Left ventricle myocardium inferior (tissue), 1 donor: ENCODE results near the gene HOXA13. TPM values are rescaled to one million over a fixed set of nuclear protein-coding genes. Genes with fewer than 3 reads are reported as not detected.
A peak's percentile ranks its signal among the peaks of the same experiment; 100 is the strongest.

Source experiments
- DNase-seq: peaks from one replicate; pipeline ENCODE4 v3.0.0-alpha.2; 2020
- H3K27ac ChIP-seq: fragments of 200-600 bp; replicated peaks from 2 replicates; pipeline ENCODE4 v1.8.0; 2021
- H3K27me3 ChIP-seq: fragments of 200-600 bp; 2 replicates; pipeline ENCODE4 v1.8.0; 2021; ENCODE audit warnings: low read depth
- H3K36me3 ChIP-seq: fragments of 200-600 bp; 2 replicates; pipeline ENCODE4 v1.8.0; 2021
- H3K4me1 ChIP-seq: fragments of 200-600 bp; 2 replicates; pipeline ENCODE4 v1.8.0; 2021
- H3K4me3 ChIP-seq: fragments of 200-600 bp; 2 replicates; pipeline ENCODE4 v1.8.0; 2021; ENCODE audit warnings: mild to moderate bottlenecking, moderate library complexity
- H3K9me3 ChIP-seq: fragments of 200-600 bp; replicated peaks from 2 replicates; pipeline ENCODE4 v1.8.0; 2021
- CTCF ChIP-seq: fragments of 200-600 bp; IDR thresholded peaks from 2 replicates; pipeline ENCODE4 v1.8.0; 2021; ENCODE audit warnings: antibody characterized with exemption, mild to moderate bottlenecking, borderline replicate concordance
- intact Hi-C: fragments of 100-400 bp; cut with micrococcal nuclease; formaldehyde crosslinking; loops from one replicate; pipeline ENCODE4 v1.11.0; 2022
- total RNA-seq: library from RNA; stranded (reverse); fragmentation: NEBNext Ultra II Directional; extraction: Animal tissue kit (Norgen Biotek cat#: 25700); gene quantifications from one replicate; pipeline ENCODE4 v1.2.1, GENCODE V29; 2021
- donor health status: DM: no; HTN: yes; CAD: no; lungs with severe emphysema.

HOXA13 gene
- total RNA-seq, 1 donor from 2014 or later: not detected

- intact Hi-C loops: no loop called here
- Histone ChIP-seq H3K27ac (peak within 1 kb of the TSS; percentile 16), H3K36me3 (no peaks in the 10 kb centered on the region), H3K27me3 (peaks cover 100% of the 10 kb centered on the region), H3K4me3 (peak within 1 kb of the TSS; percentile 52), H3K9me3 (no peaks in the 10 kb centered on the region), H3K4me1 (peaks cover 48% of the 10 kb centered on the region)
- DNase-seq: no peak
- TF ChIP-seq CTCF: no peak
Observed at GRCh38 chr7:27156508-27156898, 43.4 kb downstream of the HOXA13 start, which contains the start of gene HOXA7. Gene HOXA7 (minus strand): TSS chr7:27156675. CDS start chr7:27156545, 130 bp downstream.

GRCh38 chr7:27155816-27156507 lies 43.9 kb downstream of the HOXA13 start:
- peaks cover 100% of the 10 kb centered on the region for H3K27me3 ChIP-seq
- intact Hi-C loops: no loop called here

GRCh38 chr7:27154901-27155815 lies 44.7 kb downstream of the HOXA13 start:
- no peaks in the 10 kb centered on the region for H3K36me3 ChIP-seq
- intact Hi-C loops: no loop called here
- H3K4me1 ChIP-seq: peaks cover 46% of the 10 kb centered on the region
- H3K9me3 ChIP-seq: no peaks in the 10 kb centered on the region
- TF ChIP-seq CTCF: no peak
- H3K27me3 ChIP-seq: peaks cover 100% of the 10 kb centered on the region
- no peak for DNase-seq
- no peak overlapping the region for H3K27ac ChIP-seq
- peak overlapping the region; percentile 52 for H3K4me3 ChIP-seq

More at GRCh38 chr7:27155816-27156507, 43.9 kb downstream of the HOXA13 start:
- Histone ChIP-seq H3K9me3 (no peaks in the 10 kb centered on the region), H3K27ac (peak overlapping the region; percentile 16), H3K4me1 (peaks cover 48% of the 10 kb centered on the region), H3K4me3 (peak overlapping the region; percentile 52), H3K36me3 (no peaks in the 10 kb centered on the region)
- no peak for TF ChIP-seq CTCF
- no peak for DNase-seq

GRCh38 chr7:27154369-27154768 lies 45.5 kb downstream of the HOXA13 start:
- intact Hi-C loops: no loop called here
- DNase-seq: no peak

More at GRCh38 chr7:27154369-27154768, 45.5 kb downstream of the HOXA13 start:
- Histone ChIP-seq H3K4me3 (no peak overlapping the region), H3K27ac (no peak overlapping the region), H3K9me3 (no peaks in the 10 kb centered on the region), H3K36me3 (no peaks in the 10 kb centered on the region), H3K4me1 (peaks cover 45% of the 10 kb centered on the region), H3K27me3 (peaks cover 100% of the 10 kb centered on the region)
- no peak for TF ChIP-seq CTCF
